ENCODE results near the gene MELTF.
"Not testable (repeated sequence)": the region's sequence is repeated elsewhere in the genome, so short reads cannot be mapped to it uniquely, and the experiment has no call there.

The MELTF gene

GRCh38 chr3:197029511-197030167 is at the start of gene MELTF:
Gene MELTF, minus strand, starts transcription at chr3:197029817. Its CDS starts 115 bp downstream, at chr3:197029702.
- in situ Hi-C loops (cut with MboI; ENCODE audit: low sequenced_read_pairs), result no loop called here
- H3K27me3 ChIP-seq (ENCODE audit: low read depth), result no peaks in the 10 kb centered on the region
- peak; percentile 64 to 87 for DNase-seq (ENCODE audit: low spot score in 2 of 2)

GRCh38 chr3:197076415-197076814 is 46.8 kb upstream of the MELTF start:
- Histone ChIP-seq H3K27me3 (ENCODE audit: low read depth) (no peaks in the 10 kb centered on the region), H3K4me3 (no peak overlapping the region), H3K9me3 (no peaks in the 10 kb centered on the region), H3K36me3 (replicated peaks) (peaks cover 6% of the 10 kb centered on the region; the same call in 1 of the 2 replicates), H3K4me1 (no peaks in the 10 kb centered on the region)
- in situ Hi-C loops (cut with MboI; ENCODE audit: low sequenced_read_pairs), result no loop called here
- DNase-seq (ENCODE audit: low spot score in 2 of 2), result no peak

More at GRCh38 chr3:197029511-197030167, at the start of gene MELTF:
- Histone ChIP-seq H3K4me3 (peak within 1 kb of the TSS; percentile 65), H3K9me3 (no peaks in the 10 kb centered on the region), H3K36me3 (replicated peaks) (peaks cover 6% of the 10 kb centered on the region; the same call in 1 of the 2 replicates), H3K4me1 (peaks cover 5% of the 10 kb centered on the region)

GRCh38 chr3:197068077-197068476 is 38.5 kb upstream of the MELTF start:
- H3K4me1 ChIP-seq, result no peaks in the 10 kb centered on the region

GRCh38 chr3:197064771-197065170 is 35.2 kb upstream of the MELTF start:
- no peaks in the 10 kb centered on the region for H3K9me3 ChIP-seq
- peaks cover 14% of the 10 kb centered on the region for H3K36me3 ChIP-seq (replicated peaks)
- H3K4me3 ChIP-seq, result no peak overlapping the region
- H3K4me1 ChIP-seq, result no peaks in the 10 kb centered on the region
- in situ Hi-C loops (cut with MboI; ENCODE audit: low sequenced_read_pairs), result no loop called here
- no peak for DNase-seq (ENCODE audit: low spot score in 2 of 2)
- H3K27me3 ChIP-seq (ENCODE audit: low read depth), result no peaks in the 10 kb centered on the region

More at GRCh38 chr3:197068077-197068476, 38.5 kb upstream of the MELTF start:
- no peaks in the 10 kb centered on the region for H3K9me3 ChIP-seq
- no peak for DNase-seq (ENCODE audit: low spot score in 2 of 2)
- H3K4me3 ChIP-seq, result no peak overlapping the region
- no peaks in the 10 kb centered on the region for H3K27me3 ChIP-seq (ENCODE audit: low read depth)
- peaks cover 12% of the 10 kb centered on the region; the same call in 1 of the 2 replicates for H3K36me3 ChIP-seq (replicated peaks)
- in situ Hi-C loops (cut with MboI; ENCODE audit: low sequenced_read_pairs), result no loop called here

GRCh38 chr3:197062446-197062845 is 32.8 kb upstream of the MELTF start:
- Histone ChIP-seq H3K36me3 (replicated peaks) (peaks cover 31% of the 10 kb centered on the region), H3K4me1 (no peaks in the 10 kb centered on the region), H3K4me3 (no peak overlapping the region), H3K9me3 (no peaks in the 10 kb centered on the region), H3K27me3 (ENCODE audit: low read depth) (no peaks in the 10 kb centered on the region)
- in situ Hi-C loops (cut with MboI; ENCODE audit: low sequenced_read_pairs), result no loop called here
- no peak for DNase-seq (ENCODE audit: low spot score in 2 of 2)

GRCh38 chr3:197051637-197052036 is 22.0 kb upstream of the MELTF start:
- H3K27me3 ChIP-seq (ENCODE audit: low read depth); in situ Hi-C loops (cut with MboI; ENCODE audit: low sequenced_read_pairs); H3K9me3 ChIP-seq; H3K4me3 ChIP-seq; H3K4me1 ChIP-seq; DNase-seq (ENCODE audit: low spot score in 2 of 2): not testable (repeated sequence)
- H3K36me3 ChIP-seq (replicated peaks), result peaks cover 13% of the 10 kb centered on the region

GRCh38 chr3:197050511-197050910 is 20.9 kb upstream of the MELTF start:
- no peaks in the 10 kb centered on the region for H3K27me3 ChIP-seq (ENCODE audit: low read depth)
- no peak overlapping the region for H3K4me3 ChIP-seq
- no peak for DNase-seq (ENCODE audit: low spot score in 2 of 2)
- H3K9me3 ChIP-seq, result no peaks in the 10 kb centered on the region
- peaks cover 11% of the 10 kb centered on the region for H3K36me3 ChIP-seq (replicated peaks)
- in situ Hi-C loops (cut with MboI; ENCODE audit: low sequenced_read_pairs), result no loop called here
- H3K4me1 ChIP-seq, result no peaks in the 10 kb centered on the region

GRCh38 chr3:197042539-197042938 is 12.9 kb upstream of the MELTF start:
- no peaks in the 10 kb centered on the region for H3K4me1 ChIP-seq
- in situ Hi-C loops (cut with MboI; ENCODE audit: low sequenced_read_pairs), result no loop called here
- H3K4me3 ChIP-seq, result no peak overlapping the region
- H3K36me3 ChIP-seq (replicated peaks), result peaks cover 11% of the 10 kb centered on the region
- no peak for DNase-seq (ENCODE audit: low spot score in 2 of 2)
- no peaks in the 10 kb centered on the region for H3K27me3 ChIP-seq (ENCODE audit: low read depth)
- H3K9me3 ChIP-seq, result no peaks in the 10 kb centered on the region

GRCh38 chr3:197041875-197042488 is 12.4 kb upstream of the MELTF start:
- in situ Hi-C loops (cut with MboI; ENCODE audit: low sequenced_read_pairs), result no loop called here
- Histone ChIP-seq H3K4me3 (no peak overlapping the region), H3K9me3 (no peaks in the 10 kb centered on the region), H3K27me3 (ENCODE audit: low read depth) (no peaks in the 10 kb centered on the region), H3K4me1 (no peaks in the 10 kb centered on the region), H3K36me3 (replicated peaks) (peaks cover 11% of the 10 kb centered on the region)
- DNase-seq (ENCODE audit: low spot score in 2 of 2), result no peak

- no peak overlapping the region for H3K4me3 ChIP-seq
- H3K36me3 ChIP-seq (replicated peaks), result peaks cover 11% of the 10 kb centered on the region
- peaks cover 12% of the 10 kb centered on the region for H3K4me1 ChIP-seq
- in situ Hi-C loops (cut with MboI; ENCODE audit: low sequenced_read_pairs), result no loop called here
- DNase-seq (ENCODE audit: low spot score in 2 of 2), result peak in 1 of 2 experiments; percentile 19
- no peaks in the 10 kb centered on the region for H3K9me3 ChIP-seq
- H3K27me3 ChIP-seq (ENCODE audit: low read depth), result no peaks in the 10 kb centered on the region
These were observed 11.0 kb upstream of the MELTF start for GRCh38 chr3:197040658-197041057.

GRCh38 chr3:197038679-197039462 is 9.3 kb upstream of the MELTF start:
- Histone ChIP-seq H3K4me3 (no peak overlapping the region), H3K27me3 (ENCODE audit: low read depth) (no peaks in the 10 kb centered on the region), H3K36me3 (replicated peaks) (peaks cover 3% of the 10 kb centered on the region; the same call in 1 of the 2 replicates), H3K4me1 (peaks cover 17% of the 10 kb centered on the region), H3K9me3 (no peaks in the 10 kb centered on the region)
- in situ Hi-C loops (cut with MboI; ENCODE audit: low sequenced_read_pairs), result no loop called here
- no peak for DNase-seq (ENCODE audit: low spot score in 2 of 2)

GRCh38 chr3:197035577-197035976 is 6.0 kb upstream of the MELTF start:
- DNase-seq (ENCODE audit: low spot score in 2 of 2), result peak in 1 of 2 experiments; percentile 72
- in situ Hi-C loops (cut with MboI; ENCODE audit: low sequenced_read_pairs), result no loop called here
- H3K4me1 ChIP-seq, result peaks cover 17% of the 10 kb centered on the region
- no peaks in the 10 kb centered on the region for H3K36me3 ChIP-seq (replicated peaks)
- H3K4me3 ChIP-seq, result no peak overlapping the region
- H3K27me3 ChIP-seq (ENCODE audit: low read depth), result no peaks in the 10 kb centered on the region
- H3K9me3 ChIP-seq, result no peaks in the 10 kb centered on the region

GRCh38 chr3:197034778-197035177 is 5.2 kb upstream of the MELTF start:
- H3K4me1 ChIP-seq, result peaks cover 17% of the 10 kb centered on the region
- H3K36me3 ChIP-seq (replicated peaks); H3K9me3 ChIP-seq; DNase-seq (ENCODE audit: low spot score in 2 of 2); in situ Hi-C loops (cut with MboI; ENCODE audit: low sequenced_read_pairs); H3K4me3 ChIP-seq; H3K27me3 ChIP-seq (ENCODE audit: low read depth): not testable (repeated sequence)

GRCh38 chr3:197033764-197034163 is 4.1 kb upstream of the MELTF start:
- in situ Hi-C loops (cut with MboI; ENCODE audit: low sequenced_read_pairs); H3K4me3 ChIP-seq; DNase-seq (ENCODE audit: low spot score in 2 of 2); H3K36me3 ChIP-seq (replicated peaks); H3K27me3 ChIP-seq (ENCODE audit: low read depth); H3K9me3 ChIP-seq: not testable (repeated sequence)
- H3K4me1 ChIP-seq, result peaks cover 18% of the 10 kb centered on the region

All from HAP-1 (cell line).